Left ventricle myocardium inferior (tissue), 1 donor: ENCODE results near the gene SH3D21. TPM values are rescaled to one million over a fixed set of nuclear protein-coding genes. Genes with fewer than 3 reads are reported as not detected.

Experiments used
- DNase-seq: peaks from one replicate; pipeline ENCODE4 v3.0.0-alpha.2; 2020
- H3K27ac ChIP-seq: fragments of 200-600 bp; replicated peaks from 2 replicates; pipeline ENCODE4 v1.8.0; 2021
- H3K27me3 ChIP-seq: fragments of 200-600 bp; 2 replicates; pipeline ENCODE4 v1.8.0; 2021; ENCODE audit warnings: low read depth
- H3K36me3 ChIP-seq: fragments of 200-600 bp; 2 replicates; pipeline ENCODE4 v1.8.0; 2021
- H3K4me1 ChIP-seq: fragments of 200-600 bp; 2 replicates; pipeline ENCODE4 v1.8.0; 2021
- H3K4me3 ChIP-seq: fragments of 200-600 bp; 2 replicates; pipeline ENCODE4 v1.8.0; 2021; ENCODE audit warnings: mild to moderate bottlenecking, moderate library complexity
- H3K9me3 ChIP-seq: fragments of 200-600 bp; replicated peaks from 2 replicates; pipeline ENCODE4 v1.8.0; 2021
- intact Hi-C: fragments of 100-400 bp; cut with micrococcal nuclease; formaldehyde crosslinking; loops from one replicate; pipeline ENCODE4 v1.11.0; 2022
- total RNA-seq: library from RNA; stranded (reverse); fragmentation: NEBNext Ultra II Directional; extraction: Animal tissue kit (Norgen Biotek cat#: 25700); gene quantifications from one replicate; pipeline ENCODE4 v1.2.1, GENCODE V29; 2021
- TF ChIP-seq, protein P1 (sequence below): fragments of 200-600 bp; IDR thresholded peaks from 2 replicates; pipeline ENCODE4 v1.8.0; 2021; ENCODE audit warnings: antibody characterized with exemption, mild to moderate bottlenecking, borderline replicate concordance
- donor health status: DM: no; HTN: yes; CAD: no; lungs with severe emphysema.

SH3D21 gene
- total RNA-seq, 1 donor from 2014 or later: 1.9 TPM

DNA sequence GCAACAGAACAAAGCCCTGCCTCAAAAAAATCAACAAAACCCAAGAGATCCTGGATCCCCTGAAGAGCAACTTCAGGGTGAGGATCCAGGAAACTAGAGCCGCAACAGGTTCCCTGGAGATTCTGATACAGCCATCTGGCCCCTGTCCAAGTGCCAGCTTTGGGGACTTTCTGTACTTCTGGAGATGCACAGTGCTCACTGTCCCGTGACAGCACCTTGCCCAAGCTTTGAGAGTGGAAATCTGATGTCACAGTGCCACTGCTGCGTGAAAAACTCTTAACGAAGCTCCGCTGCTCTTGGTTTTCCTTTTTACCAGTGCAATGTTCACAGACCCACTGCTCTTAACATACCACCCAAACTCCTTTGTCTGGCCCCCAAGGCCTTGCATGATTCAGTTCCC is 53.2 kb downstream of the SH3D21 start:
- DNase-seq: no peak
- H3K36me3 ChIP-seq: peaks cover 70% of the 10 kb centered on the region
- H3K27ac ChIP-seq: no peak overlapping the region
- no peak overlapping the region for H3K4me3 ChIP-seq
- TF ChIP-seq, protein P1, sequence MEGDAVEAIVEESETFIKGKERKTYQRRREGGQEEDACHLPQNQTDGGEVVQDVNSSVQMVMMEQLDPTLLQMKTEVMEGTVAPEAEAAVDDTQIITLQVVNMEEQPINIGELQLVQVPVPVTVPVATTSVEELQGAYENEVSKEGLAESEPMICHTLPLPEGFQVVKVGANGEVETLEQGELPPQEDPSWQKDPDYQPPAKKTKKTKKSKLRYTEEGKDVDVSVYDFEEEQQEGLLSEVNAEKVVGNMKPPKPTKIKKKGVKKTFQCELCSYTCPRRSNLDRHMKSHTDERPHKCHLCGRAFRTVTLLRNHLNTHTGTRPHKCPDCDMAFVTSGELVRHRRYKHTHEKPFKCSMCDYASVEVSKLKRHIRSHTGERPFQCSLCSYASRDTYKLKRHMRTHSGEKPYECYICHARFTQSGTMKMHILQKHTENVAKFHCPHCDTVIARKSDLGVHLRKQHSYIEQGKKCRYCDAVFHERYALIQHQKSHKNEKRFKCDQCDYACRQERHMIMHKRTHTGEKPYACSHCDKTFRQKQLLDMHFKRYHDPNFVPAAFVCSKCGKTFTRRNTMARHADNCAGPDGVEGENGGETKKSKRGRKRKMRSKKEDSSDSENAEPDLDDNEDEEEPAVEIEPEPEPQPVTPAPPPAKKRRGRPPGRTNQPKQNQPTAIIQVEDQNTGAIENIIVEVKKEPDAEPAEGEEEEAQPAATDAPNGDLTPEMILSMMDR: no peak
- H3K9me3 ChIP-seq: no peaks in the 10 kb centered on the region
- H3K27me3 ChIP-seq: no peaks in the 10 kb centered on the region
- intact Hi-C loops: no loop called here
- peaks cover 16% of the 10 kb centered on the region for H3K4me1 ChIP-seq

DNA sequence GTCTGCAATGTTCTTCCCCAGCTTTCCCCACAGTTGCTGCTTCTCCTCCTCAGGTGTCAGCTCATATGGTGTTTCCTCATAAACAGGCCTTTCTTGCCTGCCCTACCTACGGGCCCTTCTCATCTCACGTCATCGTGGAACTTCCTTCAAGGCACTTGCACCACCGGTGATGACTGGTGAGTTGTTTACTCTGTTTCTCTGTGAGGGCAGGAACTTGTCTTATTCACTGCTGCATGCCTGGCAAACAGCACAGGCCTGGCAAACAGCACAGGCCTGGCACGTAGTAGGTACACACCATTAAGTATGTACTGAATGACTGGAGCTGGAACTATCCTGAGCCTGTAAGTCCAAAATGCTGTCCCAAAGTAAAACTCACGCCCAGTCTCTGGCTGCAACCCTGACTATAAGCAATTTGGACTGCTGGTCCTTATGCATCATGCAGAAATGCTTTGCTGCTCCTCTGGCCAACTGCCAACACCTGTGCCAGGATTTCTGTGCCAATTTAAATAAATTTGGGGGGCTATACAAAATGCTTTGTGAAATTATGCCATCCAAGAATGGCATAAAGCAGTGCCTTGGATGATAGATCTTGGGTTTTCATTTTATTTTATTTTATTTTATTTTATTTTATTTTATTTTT is 53.9 kb downstream of the SH3D21 start:
- peaks cover 63% of the 10 kb centered on the region for H3K36me3 ChIP-seq
- no peaks in the 10 kb centered on the region for H3K9me3 ChIP-seq
- no peak overlapping the region for H3K4me3 ChIP-seq
- H3K4me1 ChIP-seq: peaks cover 19% of the 10 kb centered on the region
- intact Hi-C loops: no loop called here
- H3K27me3 ChIP-seq: no peaks in the 10 kb centered on the region
- no peak for DNase-seq
- H3K27ac ChIP-seq: no peak overlapping the region
- TF ChIP-seq, protein P1: no peak

DNA sequence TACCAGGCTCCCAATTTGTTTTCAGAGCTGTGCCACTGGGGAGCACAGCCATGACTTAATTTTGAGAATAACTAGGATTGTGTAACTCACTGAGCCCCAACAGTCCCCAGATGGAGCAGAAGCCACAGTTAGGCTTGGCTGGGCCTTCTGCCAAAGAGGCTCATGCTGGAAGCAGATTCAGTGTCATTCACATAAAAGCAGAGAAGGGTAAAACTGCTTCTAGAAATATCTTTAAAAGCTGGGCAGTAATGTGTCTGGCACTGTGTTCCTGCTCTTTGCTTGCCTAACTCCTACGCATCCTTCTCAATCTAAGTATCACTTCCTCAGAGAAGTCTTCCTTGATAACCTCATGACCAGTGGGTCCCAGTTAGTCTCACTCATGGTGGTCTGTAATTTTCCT is 59.2 kb downstream of the SH3D21 start:
- Histone ChIP-seq H3K36me3 (peaks cover 15% of the 10 kb centered on the region), H3K27me3 (no peaks in the 10 kb centered on the region), H3K27ac (peak overlapping the region; percentile 66), H3K9me3 (no peaks in the 10 kb centered on the region), H3K4me3 (no peak overlapping the region), H3K4me1 (peaks cover 45% of the 10 kb centered on the region)
- peak; percentile 72 for DNase-seq
- TF ChIP-seq, protein P1: no peak
- intact Hi-C loops: no loop called here

DNA sequence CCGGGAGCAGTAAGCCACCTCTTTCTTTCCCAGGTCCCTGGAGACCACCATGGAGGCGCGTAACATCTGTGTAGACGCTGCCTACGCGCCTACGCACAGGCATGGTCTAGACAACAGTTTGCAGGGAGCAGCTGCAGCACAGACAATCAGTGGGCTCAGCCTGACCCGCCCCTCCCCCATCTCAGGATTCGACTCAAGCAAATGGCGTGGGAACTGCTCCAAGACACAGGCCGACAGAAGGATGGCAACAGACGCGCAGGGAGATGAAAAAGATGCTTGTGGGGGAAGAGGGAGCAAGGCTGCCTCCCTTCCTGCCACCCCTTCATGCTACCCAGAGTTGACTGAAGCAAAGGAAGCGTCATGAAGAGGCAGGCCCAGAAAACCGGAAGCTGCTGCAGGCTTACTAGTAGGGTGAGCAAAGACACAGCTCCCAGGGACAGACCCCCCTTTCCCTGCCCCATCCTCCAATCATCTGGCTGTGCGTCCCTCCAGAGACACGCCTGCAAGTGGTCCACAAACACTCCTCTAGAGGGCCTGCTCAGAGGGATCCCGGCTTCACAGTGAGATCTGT is 60.0 kb downstream of the SH3D21 start:
- peaks cover 15% of the 10 kb centered on the region for H3K36me3 ChIP-seq
- peak; percentile 53 for DNase-seq
- H3K27ac ChIP-seq: peak overlapping the region; percentile 66
- intact Hi-C loops: no loop called here
- H3K4me1 ChIP-seq: peaks cover 53% of the 10 kb centered on the region
- H3K9me3 ChIP-seq: no peaks in the 10 kb centered on the region
- TF ChIP-seq, protein P1: no peak
- H3K27me3 ChIP-seq: no peaks in the 10 kb centered on the region
- H3K4me3 ChIP-seq: no peak overlapping the region

DNA sequence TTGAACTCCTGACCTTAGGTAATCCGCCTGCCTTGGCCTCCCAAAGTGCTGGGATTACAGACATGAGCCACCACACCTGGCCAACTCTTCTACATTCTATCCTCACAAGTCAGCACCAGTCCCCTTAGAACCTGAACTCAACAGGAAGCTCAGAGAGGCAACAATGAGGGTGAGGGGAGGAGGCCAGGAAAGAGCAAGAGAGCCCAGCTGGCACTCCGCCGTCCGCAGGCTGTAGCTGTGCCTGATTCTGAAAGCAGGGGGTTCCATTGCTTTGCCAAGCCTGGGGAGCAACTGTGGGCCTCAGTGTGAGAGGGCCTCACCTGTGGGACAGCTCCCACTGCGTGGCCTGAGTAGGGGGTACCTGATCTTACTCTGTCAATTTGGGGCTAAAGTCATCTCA is 60.9 kb downstream of the SH3D21 start:
- H3K27ac ChIP-seq: peak overlapping the region; percentile 66

More for the DNA sequence above, 60.9 kb downstream of the SH3D21 start:
- TF ChIP-seq, protein P1: no peak
- H3K36me3 ChIP-seq: peaks cover 13% of the 10 kb centered on the region
- no peak for DNase-seq
- intact Hi-C loops: no loop called here
- H3K27me3 ChIP-seq: no peaks in the 10 kb centered on the region
- H3K4me1 ChIP-seq: peaks cover 62% of the 10 kb centered on the region
- H3K9me3 ChIP-seq: no peaks in the 10 kb centered on the region
- H3K4me3 ChIP-seq: no peak overlapping the region
